OCI-LY1 (cell line): ENCODE measurements around the gene RNF175.

Experiments used
- H2AFZ ChIP-seq: fragments of 200-600 bp; sonication (generic), shearing (Covaris generic); 2 replicates; pipeline ENCODE4 v1.6.0; 2014; ENCODE audit warnings: antibody characterized with exemption, mild to moderate bottlenecking, low read length
- H3F3A ChIP-seq: fragments of 200-600 bp; sonication (generic), shearing (Covaris generic); 2 replicates; pipeline ENCODE4 v1.6.0; 2014; ENCODE audit warnings: mild to moderate bottlenecking, antibody characterized with exemption, low read length, moderate library complexity; ENCODE audit not compliant: insufficient read depth
- H3K27ac ChIP-seq: fragments of 200-600 bp; sonication (generic); 2 replicates; pipeline ENCODE4 v1.5.1; 2014; ENCODE audit warnings: low read length, mixed run types, mild to moderate bottlenecking, low read depth; ENCODE audit not compliant: poor library complexity, severe bottlenecking
- H3K27me3 ChIP-seq: fragments of 200-600 bp; sonication (generic); 2 replicates; pipeline ENCODE4 v1.6.0; 2014; ENCODE audit warnings: antibody characterized with exemption, mild to moderate bottlenecking, low read length, moderate library complexity; ENCODE audit not compliant: insufficient read depth
- H3K36me3 ChIP-seq: fragments of 200-600 bp; sonication (generic); 2 replicates; pipeline ENCODE4 v1.6.1; 2014; ENCODE audit warnings: mild to moderate bottlenecking, antibody characterized with exemption, low read length, moderate library complexity, mixed read lengths; ENCODE audit not compliant: insufficient read depth
- H3K4me1 ChIP-seq: fragments of 200-600 bp; sonication (generic); 2 replicates; pipeline ENCODE4 v1.5.1; 2014; ENCODE audit warnings: mild to moderate bottlenecking, low read length, moderate library complexity; ENCODE audit not compliant: insufficient read depth, severe bottlenecking
- H3K4me2 ChIP-seq: fragments of 200-600 bp; sonication (generic), shearing (Covaris generic); 2 replicates; pipeline ENCODE4 v1.6.1; 2014; ENCODE audit warnings: low read length
- H3K4me3 ChIP-seq: fragments of 200-600 bp; sonication (generic); 2 replicates; pipeline ENCODE4 v1.5.1; 2014; ENCODE audit warnings: low read length, low read depth, mild to moderate bottlenecking, mixed read lengths; ENCODE audit not compliant: poor library complexity, severe bottlenecking
- H3K79me2 ChIP-seq: fragments of 200-600 bp; shearing (Covaris generic); 2 replicates; pipeline ENCODE4 v1.6.1; 2016; ENCODE audit warnings: mixed run types, low read length, mixed read lengths; ENCODE audit not compliant: insufficient read depth
- H3K9ac ChIP-seq: fragments of 200-600 bp; sonication (generic), shearing (Covaris generic); 2 replicates; pipeline ENCODE4 v1.6.1; 2014; ENCODE audit warnings: mild to moderate bottlenecking, low read length, mixed read lengths
- H3K9me2 ChIP-seq: fragments of 200-600 bp; sonication (generic), shearing (Covaris generic); 2 replicates; pipeline ENCODE4 v1.6.1; 2014; ENCODE audit warnings: low read depth, mild to moderate bottlenecking, low read length, mixed read lengths
- H3K9me3 ChIP-seq: fragments of 200-600 bp; shearing (Covaris generic); 2 replicates; pipeline ENCODE4 v1.6.1; 2014; ENCODE audit warnings: low read length, mixed read lengths
- H4K20me1 ChIP-seq: fragments of 200-600 bp; sonication (generic), shearing (Covaris generic); 2 replicates; pipeline ENCODE4 v1.6.0; 2016; ENCODE audit warnings: mild to moderate bottlenecking, low read length; ENCODE audit not compliant: insufficient read depth
- CTCF ChIP-seq: fragments of 200-600 bp; sonication (generic), shearing (Covaris generic); IDR thresholded peaks from 2 replicates; pipeline ENCODE4 v1.5.1; 2017; ENCODE audit warnings: mild to moderate bottlenecking, antibody characterized with exemption, low read length, moderate library complexity, mixed read lengths
- EZH2 ChIP-seq: fragments of 200-600 bp; sonication (generic), shearing (Covaris generic); IDR thresholded peaks from 2 replicates; pipeline ENCODE4 v1.8.0; 2017; ENCODE audit warnings: borderline replicate concordance, mixed run types, mild to moderate bottlenecking, antibody characterized with exemption, low read length, moderate library complexity, mixed read lengths

The RNF175 gene

GRCh38 chr4:153790500-153790865, 30.7 kb upstream of the RNF175 start:
- H2AFZ ChIP-seq: no peak overlapping the region
- no peaks in the 10 kb centered on the region for H4K20me1 ChIP-seq
- H3K79me2 ChIP-seq: no peaks in the 10 kb centered on the region
- no peak overlapping the region for H3K4me2 ChIP-seq
- H3K9me3 ChIP-seq: no peaks in the 10 kb centered on the region
- H3K9me2 ChIP-seq: no peaks in the 10 kb centered on the region
- TF ChIP-seq CTCF (no peak), EZH2 (no peak)
- H3K4me1 ChIP-seq: no peaks in the 10 kb centered on the region
- H3K36me3 ChIP-seq: no peaks in the 10 kb centered on the region
- H3K4me3 ChIP-seq: no peak overlapping the region
- H3K27me3 ChIP-seq: no peaks in the 10 kb centered on the region
- H3K27ac ChIP-seq: no peak overlapping the region
- no peak overlapping the region for H3K9ac ChIP-seq
- no peaks in the 10 kb centered on the region for H3F3A ChIP-seq

GRCh38 chr4:153789741-153790499, 30.1 kb upstream of the RNF175 start:
- Histone ChIP-seq H3K9ac (no peak overlapping the region), H3K4me2 (no peak overlapping the region), H3K4me3 (no peak overlapping the region), H2AFZ (no peak overlapping the region), H3K27ac (no peak overlapping the region), H3K36me3 (no peaks in the 10 kb centered on the region), H3K79me2 (no peaks in the 10 kb centered on the region), H3F3A (no peaks in the 10 kb centered on the region), H3K9me2 (no peaks in the 10 kb centered on the region), H3K27me3 (no peaks in the 10 kb centered on the region), H3K4me1 (no peaks in the 10 kb centered on the region), H3K9me3 (no peaks in the 10 kb centered on the region), H4K20me1 (no peaks in the 10 kb centered on the region)
- TF ChIP-seq CTCF (no peak), EZH2 (no peak)

GRCh38 chr4:153788413-153789276, 28.8 kb upstream of the RNF175 start, which contains the start of gene SFRP2:
TSS of gene SFRP2 (minus strand) at chr4:153789083. CDS start at chr4:153788835, 248 bp downstream.
- Histone ChIP-seq H3K9ac (no peak within 1 kb of the TSS), H3K9me2 (no peaks in the 10 kb centered on the region), H2AFZ (no peak within 1 kb of the TSS), H3K36me3 (no peaks in the 10 kb centered on the region), H3K4me2 (no peak within 1 kb of the TSS), H3F3A (no peaks in the 10 kb centered on the region), H3K4me3 (no peak within 1 kb of the TSS), H3K79me2 (no peaks in the 10 kb centered on the region), H3K27me3 (no peaks in the 10 kb centered on the region), H3K4me1 (no peaks in the 10 kb centered on the region), H3K27ac (no peak within 1 kb of the TSS), H3K9me3 (no peaks in the 10 kb centered on the region), H4K20me1 (no peaks in the 10 kb centered on the region)
- TF ChIP-seq EZH2: no peak
- TF ChIP-seq CTCF: no peak
